Heart left ventricle (tissue), 16 donors: ENCODE results near the gene GJD3. TPM values are rescaled to one million over a fixed set of nuclear protein-coding genes. Genes with fewer than 3 reads are reported as not detected.
A peak's percentile ranks its signal among the peaks of the same experiment; 100 is the strongest.

Source experiments
- ATAC-seq, 4 donors: fragments of 200-7000 bp; cut with Tn5 transposase; one replicate each; pipeline ENCODE4 v1.9.1; 2020 to 2022; ENCODE audit warnings: moderate library complexity in 4 of 4, mild to moderate bottlenecking in 3 of 4, moderate number of reproducible peaks in 1 of 4
- DNase-seq, 5 donors: peaks; one replicate each; pipeline ENCODE4 v3.0.0-alpha.2; 2020
- H3K27ac ChIP-seq, 12 donors: fragments of 200-600 bp; sonication (generic) in 4 of 12; one replicate each; pipeline versions ENCODE4 v1.5.0 to v1.8.0; 2016 to 2022; ENCODE audit warnings: mild to moderate bottlenecking in 2 of 12
- H3K27me3 ChIP-seq, 9 donors: fragments of 200-600 bp; sonication (generic) in 2 of 9; one replicate each; pipeline versions ENCODE4 v1.5.1 to v1.8.0; 2016 to 2022; ENCODE audit warnings: mild to moderate bottlenecking in 3 of 9
- H3K36me3 ChIP-seq, 9 donors: fragments of 200-600 bp; sonication (generic) in 2 of 9; one replicate each; pipeline versions ENCODE4 v1.5.0 to v1.8.0; 2018 to 2022; ENCODE audit warnings: mild to moderate bottlenecking in 2 of 9
- H3K4me1 ChIP-seq, 12 donors: fragments of 200-600 bp; sonication (generic) in 4 of 12; one replicate each; pipeline versions ENCODE4 v1.5.0 to v1.8.0; 2016 to 2022; ENCODE audit warnings: mild to moderate bottlenecking in 3 of 12
- H3K4me3 ChIP-seq, 12 donors: fragments of 200-600 bp; sonication (generic) in 4 of 12; one replicate each; pipeline versions ENCODE4 v1.5.0 to v1.8.0; 2017 to 2022; ENCODE audit warnings: mild to moderate bottlenecking in 9 of 12, moderate library complexity in 4 of 12
- H3K9me3 ChIP-seq, 12 donors: fragments of 200-600 bp; sonication (generic) in 4 of 12; one replicate each; pipeline versions ENCODE4 v1.5.0 to v1.8.0; 2016 to 2022; ENCODE audit warnings: mild to moderate bottlenecking in 1 of 12
- CTCF ChIP-seq, 12 donors: fragments of 200-600 bp; sonication (generic) in 4 of 12; IDR thresholded peaks; one replicate each; pipeline versions ENCODE4 v1.5.0 to v1.8.0; 2018 to 2022; ENCODE audit warnings: antibody characterized with exemption in 12 of 12, mild to moderate bottlenecking in 5 of 12
- POLR2A ChIP-seq, 2 donors: fragments of 450-650 bp; IDR thresholded peaks; one replicate each; pipeline ENCODE4 v1.6.1; 2017; ENCODE audit warnings: antibody characterized with exemption in 2 of 2, mild to moderate bottlenecking in 2 of 2, moderate library complexity in 2 of 2
- WGBS, 4 donors: extraction: QIAGEN DNeasy Blood & Tissue Kit in 2 of 4; methylation state at CpG; one replicate each; pipeline versions ENCODE4 v1.1.5 to v1.1.7; 2013 to 2018; 5-methylcytosine and 5-hydroxymethylcytosine counted together
- intact Hi-C, 10 donors: fragments of 100-400 bp; cut with DNase I; formaldehyde crosslinking; loops; one replicate each; pipeline versions ENCODE4 v1.11.1 to v1.14.2; 2022
- polyA plus RNA-seq, 2 donors: library from polyadenylated mRNA; stranded (reverse); fragments of 200-250 nt; gene quantifications; one replicate each; pipeline ENCODE4 v1.2.3, GENCODE V29; 2013
- total RNA-seq, 9 donors: library from RNA; depleted of rRNA in 2 of 9; stranded (reverse); fragments of >200 nt in 2 of 9; fragmentation: NEBNext Ultra II Directional in 3 of 9; extraction: Animal tissue kit (Norgen Biotek cat#: 25700) in 3 of 9; gene quantifications; one replicate each; pipeline versions ENCODE4 v1.1.0 to v1.2.4, GENCODE V29; 2016 to 2023
- donor health status: ischemic (EF 13 %, LVEDD 7.1; RV severe dilation, severe dysfunction).
- donor health status: healthy with polysubstance abuse.
- donor health status: DM: no; HTN: yes; CAD: no.
- donor health status: DM: no; HTN: no; CAD: no.
- donor health status: ischemic (EF 25% LVEDD 6.9; RV normal size, moderate dysfunction).
- donor health status: ischemic (EF 25% LVEDD 5.7; RV mildly dilated, moderate dysfunction).
- donor health status: healthy.
- donor health status: DM: yes; HTN: yes; CAD: no.
- donor health status: ischemic (EF 35%, LVEDD 5.7; RV mildly dilated, moderate dysfunction).
- donor health status: nonischemic (EF 11% LVEDD 7.7; RV severe dilation, severe dysfunction).
- donor health status: DM: yes; HTN: yes; CAD: no.
- donor health status: PGD.
- donor health status: ischemic (EF 29% LVEDD 5.4; RV normal size, mild dysfunction).
- donor health status: nonischemic (EF 23%, LVEDD 6.1; RV moderate dilation, normal function).

The GJD3 gene
- total and polyA plus RNA-seq, 11 donors = 0.30 to 8.7 (median 2.1) TPM

- H3K4me1 ChIP-seq = peaks cover 31 to 80% (median 67%) of the 10 kb centered on the region in 12 donors
- intact Hi-C loops = loop anchor here in 7 of 10 donors (2.0 to 10.0 kb wide), 6 partner anchors 39 to 185 kb away; partner anchors contain the start of genes RARA (in 3 of the 7) and WIPF2 (in 1 of the 7)
- WGBS, 4 donors = 39 to 51% (median 45%) methylated on average over 12 to 19 of the region's 19 CpGs
- peak overlapping the region in 9 of 12 donors; percentile 17 to 99 (median 31) for H3K27ac ChIP-seq
- H3K9me3 ChIP-seq = no peaks in the 10 kb centered on the region
- peaks cover 3 to 69% (median 55%) of the 10 kb centered on the region in 9 donors for H3K36me3 ChIP-seq
- ATAC-seq (peak in 1 of 4 donors; percentile 1), DNase-seq (peak in 3 of 5 donors; percentile 53 to 57 (median 55))
- peak overlapping the region in 1 of 12 donors; percentile 25 for H3K4me3 ChIP-seq
- TF ChIP-seq CTCF (IDR thresholded peaks at IDR 0.05) (no peak), POLR2A (IDR thresholded peaks at IDR 0.05) (no peak)
- no peaks in the 10 kb centered on the region for H3K27me3 ChIP-seq
Measured at GRCh38 chr17:40349895-40350688, 14.4 kb downstream of the GJD3 start.

GRCh38 chr17:40349477-40349894 is 15.1 kb downstream of the GJD3 start:
- Histone ChIP-seq H3K4me1 (peaks cover 35 to 80% (median 66%) of the 10 kb centered on the region in 12 donors), H3K27ac (peak overlapping the region in 10 of 12 donors; percentile 17 to 99 (median 95)), H3K9me3 (no peaks in the 10 kb centered on the region), H3K36me3 (peaks cover 3 to 63% (median 52%) of the 10 kb centered on the region in 9 donors), H3K4me3 (peak overlapping the region in 1 of 12 donors; percentile 25), H3K27me3 (no peaks in the 10 kb centered on the region)
- intact Hi-C loops = loop anchor here in 4 of 10 donors (2.0 kb wide), 2 partner anchors 39 to 41 kb away; partner anchors contain the start of gene RARA (in 3 of the 4)
- no peak for TF ChIP-seq POLR2A (IDR thresholded peaks at IDR 0.05)
- TF ChIP-seq CTCF (IDR thresholded peaks at IDR 0.05) = no peak
- 22 to 38% (median 34%) methylated on average over 8 to 10 of the region's 10 CpGs for WGBS, 4 donors
- DNase-seq (peak in 2 of 5 donors; percentile 53 to 70), ATAC-seq (peak in 3 of 4 donors; percentile 41 to 59 (median 52))

GRCh38 chr17:40348562-40349476 is 15.7 kb downstream of the GJD3 start:
- peak; percentile 48 to 62 (median 56) for ATAC-seq
- H3K9me3 ChIP-seq = no peaks in the 10 kb centered on the region
- TF ChIP-seq POLR2A (IDR thresholded peaks at IDR 0.05) (no peak), CTCF (IDR thresholded peaks at IDR 0.05) (no peak)
- peaks cover 0 to 56% (median 45%) of the 10 kb centered on the region in 9 donors for H3K36me3 ChIP-seq
- intact Hi-C loops = loop anchor here in 4 of 10 donors (2.0 kb wide), 2 partner anchors 38 to 40 kb away; partner anchors contain the start of gene RARA (in 3 of the 4)
- peak overlapping the region; percentile 9 to 99 (median 95) for H3K27ac ChIP-seq
- H3K4me3 ChIP-seq = peak overlapping the region in 1 of 12 donors; percentile 25
- H3K4me1 ChIP-seq = peaks cover 35 to 87% (median 70%) of the 10 kb centered on the region in 12 donors
- H3K27me3 ChIP-seq = no peaks in the 10 kb centered on the region
- DNase-seq = peak; percentile 72 to 88 (median 83)
- 45 to 66% (median 51%) methylated on average over 6 to 17 of the region's 17 CpGs for WGBS, 4 donors
